BE2C (cell line): ENCODE results near the gene FIGNL2. TPM values are rescaled to one million over a fixed set of nuclear protein-coding genes. Genes with fewer than 3 reads are reported as not detected.

Experiments used
- DNase-seq: peaks from one replicate; pipeline ENCODE4 v3.0.0-alpha.2; 2020
- H3K27me3 ChIP-seq: fragments of 250-450 bp; sonication (Bioruptor Pico); 2 replicates; pipeline ENCODE4 v1.5.1; 2020; ENCODE audit warnings: mild to moderate bottlenecking
- H3K36me3 ChIP-seq: fragments of 250-450 bp; sonication (Bioruptor Pico); 2 replicates; pipeline ENCODE4 v1.5.1; 2020; ENCODE audit warnings: mild to moderate bottlenecking
- H3K4me1 ChIP-seq: fragments of 250-450 bp; sonication (Bioruptor Pico); 2 replicates; pipeline ENCODE4 v1.5.1; 2020
- H3K4me3 ChIP-seq: 2 replicates; pipeline ENCODE4 v1.5.1; 2011; ENCODE audit warnings: low read depth, low read length
- H3K9me3 ChIP-seq: fragments of 250-450 bp; sonication (Bioruptor Pico); 2 replicates; pipeline ENCODE4 v1.5.1; 2020
- polyA plus RNA-seq: library from polyadenylated mRNA; unstranded; fragments of >200 nt; gene quantifications from one replicate; pipeline ENCODE4 v1.2.1, GENCODE V29; 2012; ENCODE audit warnings: low read depth, missing spikeins; ENCODE audit not compliant: insufficient read length, insufficient read depth
- TF ChIP-seq, protein P1 (sequence below): IDR thresholded peaks from 2 replicates; pipeline ENCODE4 v1.5.1; 2012; ENCODE audit warnings: mild to moderate bottlenecking, low read depth, low read length

FIGNL2 gene, protein sequence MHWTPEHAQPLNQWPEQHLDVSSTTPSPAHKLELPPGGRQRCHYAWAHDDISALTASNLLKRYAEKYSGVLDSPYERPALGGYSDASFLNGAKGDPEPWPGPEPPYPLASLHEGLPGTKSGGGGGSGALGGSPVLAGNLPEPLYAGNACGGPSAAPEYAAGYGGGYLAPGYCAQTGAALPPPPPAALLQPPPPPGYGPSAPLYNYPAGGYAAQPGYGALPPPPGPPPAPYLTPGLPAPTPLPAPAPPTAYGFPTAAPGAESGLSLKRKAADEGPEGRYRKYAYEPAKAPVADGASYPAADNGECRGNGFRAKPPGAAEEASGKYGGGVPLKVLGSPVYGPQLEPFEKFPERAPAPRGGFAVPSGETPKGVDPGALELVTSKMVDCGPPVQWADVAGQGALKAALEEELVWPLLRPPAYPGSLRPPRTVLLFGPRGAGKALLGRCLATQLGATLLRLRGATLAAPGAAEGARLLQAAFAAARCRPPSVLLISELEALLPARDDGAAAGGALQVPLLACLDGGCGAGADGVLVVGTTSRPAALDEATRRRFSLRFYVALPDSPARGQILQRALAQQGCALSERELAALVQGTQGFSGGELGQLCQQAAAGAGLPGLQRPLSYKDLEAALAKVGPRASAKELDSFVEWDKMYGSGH
- polyA plus RNA-seq, result 0.94 TPM

DNA sequence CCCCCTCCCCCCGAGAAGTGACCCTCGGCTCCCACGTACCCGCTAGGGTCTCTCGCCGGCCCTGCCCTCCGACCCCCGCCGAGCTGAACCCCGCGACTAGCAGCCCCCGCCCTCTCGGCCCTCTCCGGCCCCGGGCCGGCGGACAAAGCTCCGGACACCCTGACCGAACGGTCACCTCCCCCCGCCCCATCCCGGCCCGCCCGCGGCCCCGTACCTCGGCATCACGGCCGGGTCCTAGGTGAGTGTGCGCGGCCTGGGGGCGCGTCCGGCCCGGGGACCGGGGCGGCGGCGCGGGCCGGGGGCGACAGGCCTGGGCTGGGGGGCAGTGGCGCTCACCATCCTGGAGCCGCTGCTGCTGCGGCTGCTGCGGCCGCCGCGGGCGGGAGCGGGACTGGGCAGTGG is at the start of gene FIGNL2:
FIGNL2 (minus strand) TSS at position 393 of the 402 bp plus-strand sequence. CDS start 26,305 bp downstream, outside the sequence.
- no peaks in the 10 kb centered on the region for H3K9me3 ChIP-seq
- DNase-seq, result no peak
- H3K4me3 ChIP-seq, result peak within 1 kb of the TSS; percentile 80
- TF ChIP-seq, protein P1, sequence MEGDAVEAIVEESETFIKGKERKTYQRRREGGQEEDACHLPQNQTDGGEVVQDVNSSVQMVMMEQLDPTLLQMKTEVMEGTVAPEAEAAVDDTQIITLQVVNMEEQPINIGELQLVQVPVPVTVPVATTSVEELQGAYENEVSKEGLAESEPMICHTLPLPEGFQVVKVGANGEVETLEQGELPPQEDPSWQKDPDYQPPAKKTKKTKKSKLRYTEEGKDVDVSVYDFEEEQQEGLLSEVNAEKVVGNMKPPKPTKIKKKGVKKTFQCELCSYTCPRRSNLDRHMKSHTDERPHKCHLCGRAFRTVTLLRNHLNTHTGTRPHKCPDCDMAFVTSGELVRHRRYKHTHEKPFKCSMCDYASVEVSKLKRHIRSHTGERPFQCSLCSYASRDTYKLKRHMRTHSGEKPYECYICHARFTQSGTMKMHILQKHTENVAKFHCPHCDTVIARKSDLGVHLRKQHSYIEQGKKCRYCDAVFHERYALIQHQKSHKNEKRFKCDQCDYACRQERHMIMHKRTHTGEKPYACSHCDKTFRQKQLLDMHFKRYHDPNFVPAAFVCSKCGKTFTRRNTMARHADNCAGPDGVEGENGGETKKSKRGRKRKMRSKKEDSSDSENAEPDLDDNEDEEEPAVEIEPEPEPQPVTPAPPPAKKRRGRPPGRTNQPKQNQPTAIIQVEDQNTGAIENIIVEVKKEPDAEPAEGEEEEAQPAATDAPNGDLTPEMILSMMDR, result no peak
- H3K4me1 ChIP-seq, result no peaks in the 10 kb centered on the region
- no peaks in the 10 kb centered on the region; the same call in 1 of the 2 replicates for H3K27me3 ChIP-seq
- no peaks in the 10 kb centered on the region for H3K36me3 ChIP-seq

- TF ChIP-seq, protein P1, result no peak
- H3K4me3 ChIP-seq, result no peak overlapping the region
- no peaks in the 10 kb centered on the region for H3K27me3 ChIP-seq
- DNase-seq, result no peak
- peaks cover 10% of the 10 kb centered on the region for H3K4me1 ChIP-seq
- no peaks in the 10 kb centered on the region for H3K36me3 ChIP-seq
- no peaks in the 10 kb centered on the region for H3K9me3 ChIP-seq
Observed at GRCh38 chr12:51897181-51897580, 48.7 kb upstream of the FIGNL2 start.

- Histone ChIP-seq H3K36me3 (no peaks in the 10 kb centered on the region), H3K4me1 (peaks cover 10% of the 10 kb centered on the region), H3K4me3 (no peak overlapping the region), H3K27me3 (no peaks in the 10 kb centered on the region), H3K9me3 (no peaks in the 10 kb centered on the region)
- DNase-seq, result no peak
- TF ChIP-seq, protein P1, result no peak
Observed at GRCh38 chr12:51896236-51896635, 47.7 kb upstream of the FIGNL2 start.

- Histone ChIP-seq H3K4me1 (peaks cover 10% of the 10 kb centered on the region), H3K36me3 (no peaks in the 10 kb centered on the region), H3K27me3 (no peaks in the 10 kb centered on the region), H3K4me3 (no peak overlapping the region), H3K9me3 (no peaks in the 10 kb centered on the region)
- DNase-seq, result no peak
- TF ChIP-seq, protein P1, result no peak
Observed at GRCh38 chr12:51895378-51896135, 47.0 kb upstream of the FIGNL2 start.

- no peaks in the 10 kb centered on the region for H3K9me3 ChIP-seq
- no peak overlapping the region for H3K4me3 ChIP-seq
- no peak for DNase-seq
- H3K27me3 ChIP-seq, result no peaks in the 10 kb centered on the region
- H3K36me3 ChIP-seq, result no peaks in the 10 kb centered on the region
- TF ChIP-seq, protein P1, result no peak
- peaks cover 13% of the 10 kb centered on the region for H3K4me1 ChIP-seq
Observed at GRCh38 chr12:51893786-51894185, 45.3 kb upstream of the FIGNL2 start.
